ENCODE measurements around the gene MIF. TPM values are rescaled to one million over a fixed set of nuclear protein-coding genes. Genes with fewer than 3 reads are reported as not detected.

Gene MIF
- total RNA-seq, 1 experiment from 2014 or later, result 875 TPM

DNA sequence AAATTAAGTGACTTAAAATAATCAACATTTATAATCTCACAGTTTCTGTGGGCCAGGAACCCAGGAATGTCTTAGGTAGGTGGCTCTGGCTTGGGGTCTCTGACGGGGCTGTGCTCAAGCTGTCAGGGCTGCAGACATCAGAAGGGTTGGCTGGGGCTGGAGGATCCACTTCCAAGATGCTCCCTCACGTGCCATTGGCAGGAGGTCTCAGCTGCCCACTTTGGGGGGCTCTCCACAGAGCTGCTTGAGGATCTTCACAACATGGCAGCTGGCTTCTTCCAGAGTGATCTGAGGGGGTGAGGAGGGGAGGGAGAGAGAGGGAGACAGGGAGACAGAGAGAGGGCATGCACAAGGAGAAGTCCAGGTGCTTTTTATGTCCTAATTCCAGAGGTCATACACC, 18.4 kb upstream of the MIF start:
- DNase-seq (ENCODE audit: low spot score), result no peak

DNA sequence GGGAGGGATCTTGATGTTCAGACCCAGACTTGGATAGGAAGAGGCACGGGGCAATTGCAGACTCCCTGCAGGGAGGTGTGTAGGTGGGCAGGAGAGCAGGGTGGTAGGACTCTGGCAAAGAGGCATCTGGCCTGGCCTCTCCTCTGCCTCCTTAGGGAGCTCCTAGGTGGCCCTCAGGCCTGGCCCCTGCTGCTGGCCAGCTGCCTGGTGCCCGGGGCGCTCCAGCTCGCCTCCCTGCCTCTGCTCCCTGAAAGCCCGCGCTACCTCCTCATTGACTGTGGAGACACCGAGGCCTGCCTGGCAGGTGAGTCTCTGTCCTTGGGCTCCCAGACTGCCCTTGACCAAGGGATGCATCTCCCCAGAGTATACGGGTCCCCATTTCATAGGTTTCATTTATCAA, 16.6 kb upstream of the MIF start:
- no peak for DNase-seq (ENCODE audit: low spot score)

DNA sequence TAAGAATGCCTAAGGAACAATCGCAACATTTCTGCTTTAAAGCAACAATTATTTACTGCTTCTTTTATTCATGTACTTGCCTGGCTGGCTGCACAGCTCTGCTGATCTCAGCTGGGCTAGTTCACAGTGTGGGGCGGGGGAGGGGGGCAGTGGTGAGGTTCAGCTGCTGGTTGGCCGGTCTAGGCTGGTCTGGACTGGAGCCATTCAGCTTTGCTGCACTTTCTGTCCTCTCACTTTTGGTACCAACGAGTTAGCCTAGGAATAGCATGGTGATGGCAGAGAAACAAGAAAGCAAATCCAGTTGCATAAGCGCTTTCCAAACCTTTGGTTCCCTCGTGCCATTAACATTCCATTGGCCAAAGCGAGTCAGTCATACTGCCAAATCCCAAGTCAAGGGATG, 16.0 kb upstream of the MIF start:
- DNase-seq (ENCODE audit: low spot score), result no peak

DNA sequence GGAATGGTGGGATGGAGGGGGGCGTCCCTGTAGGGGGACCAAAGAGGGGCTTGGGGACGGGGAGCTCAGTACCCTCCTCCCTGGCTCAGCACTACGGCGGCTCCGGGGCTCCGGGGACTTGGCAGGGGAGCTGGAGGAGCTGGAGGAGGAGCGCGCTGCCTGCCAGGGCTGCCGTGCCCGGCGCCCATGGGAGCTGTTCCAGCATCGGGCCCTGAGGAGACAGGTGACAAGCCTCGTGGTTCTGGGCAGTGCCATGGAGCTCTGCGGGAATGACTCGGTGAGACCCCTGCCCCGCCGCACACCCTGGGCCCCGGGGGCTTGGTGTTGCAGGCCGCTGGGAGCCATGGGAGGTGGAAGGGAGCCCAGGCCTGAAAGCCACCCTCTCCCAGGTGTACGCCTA, 11.8 kb upstream of the MIF start:
- no peak for DNase-seq (ENCODE audit: low spot score)

DNA sequence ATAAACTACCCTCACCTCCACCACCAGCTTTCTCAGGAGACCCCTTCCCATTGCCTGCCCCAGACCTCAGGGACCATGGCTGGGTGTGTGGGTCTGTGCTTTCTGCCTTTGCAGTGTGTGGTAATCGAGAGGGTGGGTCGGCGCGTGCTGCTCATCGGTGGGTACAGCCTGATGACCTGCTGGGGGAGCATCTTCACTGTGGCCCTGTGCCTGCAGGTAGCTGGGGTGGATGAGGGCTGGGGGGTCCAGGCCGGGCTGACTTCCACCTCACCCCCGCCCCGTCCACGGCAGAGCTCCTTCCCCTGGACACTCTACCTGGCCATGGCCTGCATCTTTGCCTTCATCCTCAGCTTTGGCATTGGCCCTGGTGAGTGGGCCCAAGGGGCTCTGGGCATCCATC, 10.5 kb upstream of the MIF start:
- DNase-seq (ENCODE audit: low spot score), result no peak

- DNase-seq (ENCODE audit: low spot score), result no peak
Measured at GRCh38 chr22:23884140-23884539, 10.0 kb upstream of the MIF start.

- DNase-seq (ENCODE audit: low spot score), result no peak
Measured at GRCh38 chr22:23888615-23889401, 5.4 kb upstream of the MIF start.

- DNase-seq (ENCODE audit: low spot score), result no peak
Measured at GRCh38 chr22:23889620-23890019, 4.6 kb upstream of the MIF start.

GRCh38 chr22:23891726-23892125, 2.5 kb upstream of the MIF start:
- no peak for DNase-seq (ENCODE audit: low spot score)

DNA sequence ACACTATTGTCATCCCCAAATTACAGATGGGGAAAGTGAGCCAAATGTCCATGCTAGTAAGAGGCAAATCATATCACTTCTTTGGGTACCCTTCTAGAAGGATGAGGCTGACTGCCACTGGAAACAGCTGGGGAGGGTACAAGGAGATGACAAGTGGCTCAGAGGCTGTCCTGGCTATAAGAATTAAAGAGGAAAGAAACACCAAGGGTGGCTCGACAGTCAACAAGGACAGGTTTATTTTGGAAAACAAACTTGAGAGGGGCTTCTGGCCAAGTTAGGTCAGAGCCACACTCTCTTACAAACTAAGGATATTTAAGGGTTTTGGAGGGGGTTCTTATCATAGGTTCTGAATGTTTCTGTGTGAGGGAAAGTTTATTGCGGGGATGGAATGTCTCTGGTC, 2.1 kb upstream of the MIF start:
- DNase-seq (ENCODE audit: low spot score), result no peak

DNA sequence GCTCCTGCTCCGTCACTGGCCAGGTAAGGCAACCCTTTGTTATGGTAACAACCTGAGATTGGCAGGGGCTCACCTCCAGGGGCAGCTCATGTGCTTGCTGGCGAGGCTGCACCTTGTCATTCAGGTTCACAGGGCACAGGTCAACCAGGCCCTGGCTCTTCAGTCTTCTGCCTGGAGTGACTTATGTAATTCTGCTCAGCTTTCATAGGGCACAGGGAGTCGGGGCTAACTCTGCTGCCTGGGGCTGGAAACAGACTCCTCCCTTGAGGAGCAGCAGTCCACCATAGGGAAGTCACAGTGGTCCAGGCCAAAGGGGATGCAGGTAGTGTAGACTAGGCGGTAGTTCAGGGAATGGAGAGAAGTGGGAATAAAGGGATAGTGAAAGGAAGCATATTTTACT, 1.5 kb upstream of the MIF start:
- no peak for DNase-seq (ENCODE audit: low spot score)

DNA sequence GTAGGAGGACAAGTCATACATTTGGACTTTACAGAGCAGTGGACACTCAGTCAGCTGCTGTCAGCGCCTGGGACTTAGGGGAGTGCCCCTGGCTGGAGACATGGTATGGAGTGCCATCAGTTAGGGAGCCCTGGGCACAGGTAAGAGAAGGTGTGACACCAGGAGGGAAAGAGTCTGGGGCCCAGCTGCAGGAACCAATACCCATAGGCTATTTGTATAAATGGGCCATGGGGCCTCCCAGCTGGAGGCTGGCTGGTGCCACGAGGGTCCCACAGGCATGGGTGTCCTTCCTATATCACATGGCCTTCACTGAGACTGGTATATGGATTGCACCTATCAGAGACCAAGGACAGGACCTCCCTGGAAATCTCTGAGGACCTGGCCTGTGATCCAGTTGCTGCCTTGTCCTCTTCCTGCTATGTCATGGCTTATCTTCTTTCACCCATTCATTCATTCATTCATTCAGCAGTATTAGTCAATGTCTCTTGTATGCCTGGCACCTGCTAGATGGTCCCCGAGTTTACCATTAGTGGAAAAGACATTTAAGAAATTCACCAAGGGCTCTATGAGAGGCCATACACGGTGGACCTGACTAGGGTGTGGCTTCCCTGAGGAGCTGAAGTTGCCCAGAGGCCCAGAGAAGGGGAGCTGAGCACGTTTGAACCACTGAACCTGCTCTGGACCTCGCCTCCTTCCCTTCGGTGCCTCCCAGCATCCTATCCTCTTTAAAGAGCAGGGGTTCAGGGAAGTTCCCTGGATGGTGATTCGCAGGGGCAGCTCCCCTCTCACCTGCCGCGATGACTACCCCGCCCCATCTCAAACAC, 850 bp upstream of the MIF start:
- DNase-seq (ENCODE audit: low spot score), result no peak

DNA sequence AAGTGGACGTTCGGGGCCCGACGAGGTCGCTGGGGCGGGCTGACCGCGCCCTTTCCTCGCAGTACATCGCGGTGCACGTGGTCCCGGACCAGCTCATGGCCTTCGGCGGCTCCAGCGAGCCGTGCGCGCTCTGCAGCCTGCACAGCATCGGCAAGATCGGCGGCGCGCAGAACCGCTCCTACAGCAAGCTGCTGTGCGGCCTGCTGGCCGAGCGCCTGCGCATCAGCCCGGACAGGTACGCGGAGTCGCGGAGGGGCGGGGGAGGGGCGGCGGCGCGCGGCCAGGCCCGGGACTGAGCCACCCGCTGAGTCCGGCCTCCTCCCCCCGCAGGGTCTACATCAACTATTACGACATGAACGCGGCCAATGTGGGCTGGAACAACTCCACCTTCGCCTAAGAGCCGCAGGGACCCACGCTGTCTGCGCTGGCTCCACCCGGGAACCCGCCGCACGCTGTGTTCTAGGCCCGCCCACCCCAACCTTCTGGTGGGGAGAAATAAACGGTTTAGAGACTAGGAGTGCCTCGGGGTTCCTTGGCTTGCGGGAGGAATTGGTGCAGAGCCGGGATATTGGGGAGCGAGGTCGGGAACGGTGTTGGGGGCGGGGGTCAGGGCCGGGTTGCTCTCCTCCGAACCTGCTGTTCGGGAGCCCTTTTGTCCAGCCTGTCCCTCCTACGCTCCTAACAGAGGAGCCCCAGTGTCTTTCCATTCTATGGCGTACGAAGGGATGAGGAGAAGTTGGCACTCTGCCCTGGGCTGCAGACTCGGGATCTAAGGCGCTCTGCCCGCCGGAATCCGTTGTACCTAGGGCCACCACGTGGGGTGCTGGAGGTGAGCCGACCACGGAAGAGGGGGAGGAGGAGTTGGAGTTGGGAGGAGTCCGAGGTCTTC, 771 bp downstream of the MIF start:
- DNase-seq (ENCODE audit: low spot score), result peak; percentile 80

DNA sequence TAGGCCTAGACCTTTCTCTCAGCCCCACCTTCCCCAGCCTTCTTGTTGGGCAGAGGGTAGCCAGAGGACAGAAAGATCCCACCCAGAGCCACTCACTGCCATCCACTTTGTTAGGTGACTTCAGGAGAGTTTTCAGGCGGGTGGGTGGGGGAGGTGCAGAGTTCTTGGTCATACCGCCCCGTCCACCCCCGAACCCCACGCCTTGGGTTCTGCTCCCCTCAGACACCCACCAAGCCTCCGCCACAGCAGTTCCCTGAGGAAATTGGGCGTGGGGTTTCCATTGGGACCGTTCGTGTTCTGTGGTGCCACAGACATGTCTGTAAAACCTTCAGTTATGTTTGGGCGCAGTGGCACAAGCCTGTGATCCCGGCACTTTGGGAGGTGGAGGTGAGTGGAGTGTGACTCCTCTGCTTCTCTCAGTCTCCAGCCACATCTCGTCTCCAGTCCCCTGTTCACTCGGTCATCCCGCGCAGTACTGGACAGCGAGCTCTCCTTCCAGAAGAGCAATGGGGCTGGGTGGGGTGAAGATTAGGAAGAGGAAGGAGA, 1.5 kb downstream of the MIF start:
- no peak for DNase-seq (ENCODE audit: low spot score)

DNA sequence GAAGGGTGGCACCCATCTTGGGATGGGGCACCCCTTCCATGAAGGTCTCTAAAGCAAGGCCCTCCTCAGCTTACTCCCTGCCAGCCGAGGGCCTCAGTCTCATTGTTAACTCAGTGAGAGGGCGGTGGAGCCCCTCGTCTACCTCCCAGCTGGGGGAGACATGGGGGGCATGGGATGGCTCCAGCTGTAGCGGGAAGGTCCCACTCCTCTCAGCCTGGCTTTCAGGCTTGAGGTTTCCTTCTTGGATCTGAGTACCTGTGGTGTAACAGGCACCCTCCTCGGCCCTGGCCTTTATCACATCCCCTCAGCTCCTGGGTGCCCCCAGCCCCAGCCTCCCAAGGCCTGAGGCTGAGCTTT, 2.0 kb downstream of the MIF start:
- no peak for DNase-seq (ENCODE audit: low spot score)

- DNase-seq (ENCODE audit: low spot score), result no peak
Measured at GRCh38 chr22:23896523-23897186, 2.5 kb downstream of the MIF start.

- DNase-seq (ENCODE audit: low spot score), result no peak
Measured at GRCh38 chr22:23897320-23897719, 3.1 kb downstream of the MIF start.

DNA sequence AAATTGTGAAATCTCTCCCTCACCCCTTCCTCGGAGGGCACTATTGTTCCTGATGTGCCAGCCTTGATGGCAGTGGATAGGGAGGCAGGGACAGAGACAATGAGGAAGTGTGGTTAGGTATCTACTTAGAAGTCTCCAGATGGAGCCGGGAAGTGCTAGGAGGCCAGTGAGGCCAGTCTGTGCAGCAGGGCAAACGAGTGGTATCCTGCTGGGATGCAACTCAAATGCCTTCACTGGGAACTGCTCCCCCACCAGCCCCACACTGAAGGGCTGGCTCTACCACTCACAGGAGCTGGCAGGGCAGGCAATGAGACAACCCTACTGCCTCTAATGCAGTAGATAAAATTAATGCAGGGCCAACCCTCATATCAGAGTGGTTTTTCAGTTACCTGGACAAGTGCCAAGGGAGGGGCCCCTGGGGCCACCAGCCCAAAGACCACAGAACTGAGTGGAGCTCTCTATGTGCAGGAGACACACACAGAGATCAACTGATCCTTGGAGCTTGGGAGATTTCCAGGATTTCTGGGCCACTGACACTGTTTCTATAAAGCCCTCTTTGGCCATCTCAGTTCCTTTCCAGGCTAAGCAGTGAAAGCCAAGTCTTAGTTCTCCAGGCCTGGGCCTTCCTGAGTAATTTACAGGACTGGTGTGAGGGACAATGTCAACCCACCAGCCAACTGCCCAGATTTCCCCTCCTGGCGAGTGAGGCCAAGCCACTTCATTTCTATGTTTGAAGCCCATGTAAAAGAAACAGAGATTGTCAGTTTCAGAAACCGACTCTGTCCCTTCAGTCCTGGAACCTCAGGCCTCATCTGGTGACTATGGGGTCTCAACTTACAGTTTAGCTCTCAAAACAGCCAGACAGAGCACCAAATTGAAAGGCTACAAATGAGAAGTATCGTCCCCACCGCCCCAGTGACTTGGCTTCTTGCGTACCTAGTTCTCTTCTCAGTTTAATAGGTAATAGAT, 4.1 kb downstream of the MIF start:
- DNase-seq (ENCODE audit: low spot score), result no peak

DNA sequence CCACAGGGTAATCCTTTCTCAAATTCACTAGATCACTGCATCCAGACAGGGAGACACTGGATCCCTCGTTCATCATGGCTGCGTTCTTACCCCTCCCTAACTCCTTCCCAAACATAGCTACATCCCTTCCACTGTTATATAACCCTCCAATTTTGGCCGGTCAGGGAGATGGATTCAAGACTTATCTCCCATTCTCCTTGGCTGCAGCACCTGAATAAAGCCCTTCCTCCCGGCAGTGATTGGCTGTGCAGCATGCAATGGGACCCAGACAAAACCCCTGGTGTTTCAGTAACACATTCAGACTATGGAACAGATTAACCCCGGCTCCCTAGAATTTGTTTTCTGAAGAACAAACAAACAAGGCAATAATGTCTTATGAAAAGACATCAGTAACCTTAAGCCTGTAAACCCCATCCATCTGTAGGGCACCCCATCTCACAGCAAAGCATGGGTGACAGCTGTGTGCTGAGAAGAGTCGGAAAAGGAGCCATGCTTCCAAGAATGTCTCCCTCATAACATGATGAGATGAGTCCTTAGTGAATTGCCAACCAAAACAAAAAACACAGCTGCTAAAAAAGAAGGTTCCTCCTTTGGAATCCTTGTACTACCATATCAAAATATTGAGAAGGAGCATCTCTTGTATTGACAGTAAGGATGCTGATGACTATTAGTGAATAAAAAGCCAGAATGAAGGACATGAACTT, 5.0 kb downstream of the MIF start:
- DNase-seq (ENCODE audit: low spot score), result no peak
